ENCODE measurements around the gene ALPK1.

- no peak for TF ChIP-seq GATA2 (IDR thresholded peaks at IDR 0.05; ENCODE audit: low read depth, low read length)
- no peak for TF ChIP-seq GATA3 (IDR thresholded peaks at IDR 0.05; ENCODE audit: low read depth, low read length)
These were observed 154.7 kb downstream of the ALPK1 start for GRCh38 chr4:112451831-112452230.

Data from SH-SY5Y (cell line).